Omental fat pad (tissue), 4 donors: ENCODE data around the gene TBC1D14. TPM values are rescaled to one million over a fixed set of nuclear protein-coding genes. Genes with fewer than 3 reads are reported as not detected.

Source experiments
- ATAC-seq: fragments of 150-250 bp; one replicate; pipeline ENCODE4 v1.9.1; 2016; ENCODE audit warnings: mild to moderate bottlenecking, moderate library complexity; ENCODE audit not compliant: low FRiP score
- DNase-seq: peaks from one replicate; pipeline ENCODE4 v3.0.0-alpha.2; 2019; ENCODE audit warnings: low spot score
- total RNA-seq, 4 donors: library from RNA; depleted of rRNA; stranded (reverse); fragments of >200 nt; gene quantifications; one replicate each; pipeline ENCODE4 v1.1.0, GENCODE V29; 2016
- TF ChIP-seq, protein P1 (sequence below), 3 donors: fragments of 450-650 bp; IDR thresholded peaks; one replicate each; pipeline ENCODE4 v1.5.1; 2016 to 2017; ENCODE audit warnings: antibody characterized with exemption in 3 of 3, mild to moderate bottlenecking in 3 of 3, moderate library complexity in 2 of 3

The TBC1D14 gene
- total RNA-seq, 4 donors from 2014 or later, result 38.0 to 58.2 (median 56.8) TPM

DNA sequence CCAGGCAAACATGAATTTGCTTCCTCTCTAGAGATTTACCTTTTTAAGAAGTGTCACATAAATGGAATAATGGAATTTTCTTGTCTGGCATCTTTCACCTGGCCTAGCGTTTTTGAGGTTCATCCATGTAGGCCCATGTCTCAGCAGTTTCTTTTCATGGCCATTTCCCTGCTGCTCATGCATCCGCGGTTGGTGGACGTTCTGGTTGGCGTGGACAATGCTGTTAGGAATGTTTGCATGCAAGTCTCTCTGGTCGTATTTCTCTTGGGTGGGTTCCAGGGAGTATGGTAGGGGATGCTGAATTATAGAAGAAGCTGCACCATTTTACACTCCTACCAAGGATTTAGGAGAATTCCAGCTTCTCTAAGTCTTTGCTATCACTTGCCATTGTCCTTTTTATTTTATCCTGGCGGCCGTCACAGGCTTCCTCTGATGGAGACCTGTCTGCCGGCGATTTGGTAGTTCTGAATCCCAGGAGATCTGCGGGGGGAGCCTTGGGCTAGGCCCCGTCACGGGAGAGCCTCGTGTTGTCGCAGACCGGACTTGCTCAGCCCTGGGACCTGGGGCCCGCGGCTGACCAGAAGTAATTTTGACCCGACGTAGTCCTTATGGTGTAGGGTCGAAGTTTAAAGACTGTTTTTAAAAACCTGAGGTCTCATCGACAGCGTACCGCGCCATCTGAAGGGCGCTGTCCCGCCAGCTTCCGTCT is 76.6 kb downstream of the TBC1D14 start:
- ATAC-seq (peak; percentile 28), DNase-seq (no peak)
- TF ChIP-seq, protein P1, sequence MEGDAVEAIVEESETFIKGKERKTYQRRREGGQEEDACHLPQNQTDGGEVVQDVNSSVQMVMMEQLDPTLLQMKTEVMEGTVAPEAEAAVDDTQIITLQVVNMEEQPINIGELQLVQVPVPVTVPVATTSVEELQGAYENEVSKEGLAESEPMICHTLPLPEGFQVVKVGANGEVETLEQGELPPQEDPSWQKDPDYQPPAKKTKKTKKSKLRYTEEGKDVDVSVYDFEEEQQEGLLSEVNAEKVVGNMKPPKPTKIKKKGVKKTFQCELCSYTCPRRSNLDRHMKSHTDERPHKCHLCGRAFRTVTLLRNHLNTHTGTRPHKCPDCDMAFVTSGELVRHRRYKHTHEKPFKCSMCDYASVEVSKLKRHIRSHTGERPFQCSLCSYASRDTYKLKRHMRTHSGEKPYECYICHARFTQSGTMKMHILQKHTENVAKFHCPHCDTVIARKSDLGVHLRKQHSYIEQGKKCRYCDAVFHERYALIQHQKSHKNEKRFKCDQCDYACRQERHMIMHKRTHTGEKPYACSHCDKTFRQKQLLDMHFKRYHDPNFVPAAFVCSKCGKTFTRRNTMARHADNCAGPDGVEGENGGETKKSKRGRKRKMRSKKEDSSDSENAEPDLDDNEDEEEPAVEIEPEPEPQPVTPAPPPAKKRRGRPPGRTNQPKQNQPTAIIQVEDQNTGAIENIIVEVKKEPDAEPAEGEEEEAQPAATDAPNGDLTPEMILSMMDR (IDR thresholded peaks at IDR 0.05), result no peak

DNA sequence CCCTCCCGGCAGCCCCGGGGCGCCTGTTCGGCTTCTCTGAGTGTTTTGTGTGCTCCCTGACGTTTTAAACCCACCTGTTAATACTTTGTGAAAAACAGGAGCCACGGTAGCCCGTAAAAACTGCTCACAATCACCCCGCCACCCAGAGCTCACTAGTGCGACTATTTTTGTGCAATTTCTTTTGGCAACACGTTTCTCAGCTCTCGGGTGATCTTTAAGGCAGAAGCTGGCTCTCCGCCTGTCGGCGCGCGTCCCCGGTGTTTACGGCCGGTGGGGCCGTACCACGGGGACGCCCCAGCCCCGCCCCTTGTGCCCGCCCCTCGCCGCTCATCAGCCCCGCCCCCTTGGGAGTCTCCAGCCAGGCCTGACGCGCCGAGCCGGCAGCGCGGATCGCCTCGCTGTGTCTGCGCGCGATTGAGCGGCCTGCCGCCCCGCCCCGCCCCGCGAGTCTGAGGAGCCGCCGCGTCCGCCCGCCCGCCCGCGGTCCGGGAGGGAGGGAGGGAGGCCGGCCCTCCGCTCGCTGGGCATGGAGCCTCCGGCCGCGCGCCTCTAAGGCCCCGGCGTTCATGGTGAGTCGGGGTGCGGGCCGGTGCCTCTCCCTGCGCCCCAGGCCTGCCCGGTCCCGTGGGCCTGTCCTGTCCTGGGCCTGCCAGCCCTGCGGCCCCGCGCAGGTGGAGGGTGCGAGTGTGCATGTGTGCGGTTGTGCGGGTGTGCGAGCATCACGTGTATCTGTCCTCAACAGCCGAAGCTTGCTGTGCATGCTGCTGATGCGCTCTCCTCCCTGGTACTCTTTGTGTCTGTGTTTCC is 77.4 kb downstream of the TBC1D14 start:
- TF ChIP-seq, protein P1 (IDR thresholded peaks at IDR 0.05), result no peak
- ATAC-seq, result peak; percentile 95

DNA sequence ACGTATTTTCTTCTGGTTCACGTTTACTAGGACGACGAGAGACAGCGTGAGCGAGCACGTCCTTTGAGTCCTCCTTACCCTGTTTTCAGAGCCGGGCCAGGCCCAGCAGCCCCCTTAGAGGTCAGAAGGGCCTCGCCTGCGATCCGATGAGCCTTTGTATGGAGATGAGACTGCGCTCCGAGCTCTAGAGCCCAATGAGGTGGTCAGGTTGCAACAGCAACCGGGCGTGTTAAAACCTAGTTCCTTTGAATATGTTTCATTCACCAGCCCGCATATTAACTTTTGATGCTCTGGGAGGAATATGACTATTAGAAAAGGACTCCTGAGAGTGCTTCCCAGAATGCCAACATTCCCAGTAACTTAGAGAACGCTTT is 77.9 kb downstream of the TBC1D14 start:
- TF ChIP-seq, protein P1 (IDR thresholded peaks at IDR 0.05), result no peak
- ATAC-seq (peak; percentile 31), DNase-seq (no peak)

More for the DNA sequence above, 77.4 kb downstream of the TBC1D14 start:
- peak; percentile 80 for DNase-seq

DNA sequence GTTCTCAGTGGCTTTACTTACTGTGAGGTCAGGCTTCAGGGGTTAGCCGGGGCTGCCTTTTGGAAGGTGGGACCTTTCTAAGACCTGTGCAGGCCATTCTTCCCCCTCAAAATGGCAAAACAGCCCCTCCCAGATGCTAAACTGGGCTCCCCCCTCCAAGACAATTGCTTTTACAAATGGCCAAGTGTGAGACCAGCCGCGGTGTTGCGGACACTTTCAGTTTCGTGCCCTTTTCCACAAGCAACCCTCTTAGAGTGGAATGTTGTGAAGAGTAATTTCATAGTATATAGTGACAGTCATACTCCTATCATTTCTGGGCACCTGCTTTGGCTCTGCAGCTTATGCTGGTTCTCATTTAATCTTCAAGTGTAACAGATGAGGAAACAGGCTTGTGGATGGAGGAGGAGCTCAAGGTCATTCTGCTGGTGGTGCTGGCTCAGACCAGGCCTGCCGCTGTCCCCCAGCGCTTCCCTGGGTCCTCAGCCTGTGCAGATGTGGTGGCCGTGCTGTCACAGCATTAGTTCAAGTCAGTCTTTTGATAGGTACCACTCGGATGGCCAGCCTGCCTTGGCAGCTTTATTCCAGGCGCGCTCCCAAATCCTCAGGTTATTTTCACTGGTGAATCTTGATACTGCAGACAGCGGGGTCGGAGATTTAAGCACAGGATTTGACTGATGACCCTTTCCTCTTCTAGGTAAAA is 78.5 kb downstream of the TBC1D14 start:
- DNase-seq (no peak), ATAC-seq (no peak)
- TF ChIP-seq, protein P1 (IDR thresholded peaks at IDR 0.05), result no peak

DNA sequence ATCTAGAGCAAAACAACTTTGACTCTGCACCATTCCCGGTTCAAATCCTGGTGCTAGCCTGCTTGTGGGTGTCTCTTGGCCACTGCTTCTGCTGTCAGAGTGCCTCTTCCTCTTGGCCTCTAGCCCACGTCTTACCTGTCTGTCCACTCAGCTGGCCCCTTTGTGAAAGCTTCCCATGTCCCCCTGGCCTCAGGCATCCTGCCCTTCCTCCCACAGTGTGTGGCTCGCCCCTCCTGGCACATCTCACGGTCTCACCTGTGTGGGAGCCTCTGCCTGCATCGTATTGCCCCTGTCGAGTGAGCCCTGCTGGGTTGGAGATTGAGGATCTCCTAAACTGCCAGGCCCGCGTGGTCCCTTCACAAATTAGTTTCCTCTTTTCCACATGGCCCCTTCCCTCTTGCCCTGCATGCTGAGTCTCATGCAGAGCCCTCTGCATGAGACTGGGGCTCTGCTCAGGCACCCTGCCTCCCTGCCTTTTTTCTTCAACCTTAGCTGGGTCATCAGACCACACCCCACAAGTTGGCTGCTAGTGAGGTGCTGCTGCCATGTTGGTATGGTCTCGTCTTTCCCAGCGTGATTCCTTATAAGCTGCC is 79.8 kb downstream of the TBC1D14 start:
- DNase-seq, result no peak
- TF ChIP-seq, protein P1 (IDR thresholded peaks at IDR 0.05), result no peak
- ATAC-seq, result no peak

DNA sequence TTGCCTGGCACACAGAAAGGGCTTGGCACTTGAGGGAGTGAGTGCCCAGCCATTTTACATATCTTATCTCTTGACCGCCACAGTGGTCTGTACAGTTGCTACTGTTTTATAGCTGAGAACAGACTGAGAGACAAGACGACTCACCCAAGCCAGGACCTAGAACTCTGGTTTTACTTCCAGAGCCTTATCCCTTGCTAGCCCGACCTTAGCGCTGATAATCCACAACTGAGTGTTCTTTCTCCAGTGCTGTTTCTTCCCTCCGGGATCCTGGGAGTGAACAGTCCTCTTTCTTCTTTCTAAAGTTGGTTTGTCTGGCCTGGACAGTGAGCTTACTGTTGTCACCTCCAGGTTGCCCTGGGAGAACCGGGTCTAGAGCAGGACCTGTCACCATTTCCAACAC is 81.0 kb downstream of the TBC1D14 start:
- ATAC-seq (no peak), DNase-seq (no peak)
- TF ChIP-seq, protein P1 (IDR thresholded peaks at IDR 0.05), result no peak
